ENCODE data around the gene TLN1. TPM values are rescaled to one million over a fixed set of nuclear protein-coding genes. Genes with fewer than 3 reads are reported as not detected.

TLN1 gene
- total RNA-seq, 4 donors from 2014 or later, result 301 to 553 (median 412) TPM

- ATAC-seq (ENCODE audit: low FRiP score) (no peak), DNase-seq (ENCODE audit: low spot score) (no peak)
- TF ChIP-seq CTCF (IDR thresholded peaks at IDR 0.05), result no peak
Observed at GRCh38 chr9:35679091-35679490, 52.9 kb downstream of the TLN1 start.

- DNase-seq (ENCODE audit: low spot score) (no peak), ATAC-seq (ENCODE audit: low FRiP score) (peak; percentile 21)
- TF ChIP-seq CTCF (IDR thresholded peaks at IDR 0.05), result no peak
Observed at GRCh38 chr9:35675732-35676392, 56.1 kb downstream of the TLN1 start.

GRCh38 chr9:35675204-35675603 lies 56.8 kb downstream of the TLN1 start:
- no peak for TF ChIP-seq CTCF (IDR thresholded peaks at IDR 0.05)
- DNase-seq (ENCODE audit: low spot score), result no peak
- ATAC-seq (ENCODE audit: low FRiP score), result peak; percentile 5

- no peak for TF ChIP-seq CTCF (IDR thresholded peaks at IDR 0.05)
- no peak for DNase-seq (ENCODE audit: low spot score)
- no peak for ATAC-seq (ENCODE audit: low FRiP score)
Observed at GRCh38 chr9:35674025-35674361, 58.0 kb downstream of the TLN1 start.

- ATAC-seq (ENCODE audit: low FRiP score) (peak; percentile 84), DNase-seq (ENCODE audit: low spot score) (no peak)
- TF ChIP-seq CTCF (IDR thresholded peaks at IDR 0.05), result no peak
Observed at GRCh38 chr9:35673132-35674024, 58.6 kb downstream of the TLN1 start, which contains the start of gene CA9. CA9 (plus strand) TSS chr9:35673928; CDS start chr9:35673960, 32 bp downstream.

- DNase-seq (ENCODE audit: low spot score) (no peak), ATAC-seq (ENCODE audit: low FRiP score) (no peak)
- TF ChIP-seq CTCF (IDR thresholded peaks at IDR 0.05), result no peak
Observed at GRCh38 chr9:35669331-35670145, 62.5 kb downstream of the TLN1 start.

Measured in omental fat pad (tissue), 4 donors.